Measurements from ENCODE around the gene SYNE2. TPM values are rescaled to one million over a fixed set of nuclear protein-coding genes. Genes with fewer than 3 reads are reported as not detected.

SYNE2 gene
- total RNA-seq, 1 donor from 2014 or later = 105 TPM

GRCh38 chr14:63951021-63951420 lies 98.2 kb downstream of the SYNE2 start:
- Histone ChIP-seq H3K79me2 (ENCODE audit: low read depth) (no peaks in the 10 kb centered on the region), H3K27me3 (no peaks in the 10 kb centered on the region), H4K20me1 (ENCODE audit: low read depth) (no peaks in the 10 kb centered on the region), H3K4me3 (no peak overlapping the region), H2AFZ (replicated peaks) (no peak overlapping the region), H3K27ac (no peak overlapping the region), H3K9ac (no peak overlapping the region), H3F3A (ENCODE audit: low read depth) (no peaks in the 10 kb centered on the region), H3K4me1 (no peaks in the 10 kb centered on the region), H3K4me2 (no peak overlapping the region), H3K36me3 (peaks cover 1% of the 10 kb centered on the region), H3K9me3 (ENCODE audit: low read depth) (no peaks in the 10 kb centered on the region)
- no peaks in the 10 kb centered on the region for H3K9me3 Mint-ChIP-seq
- H3K27ac Mint-ChIP-seq = no peak overlapping the region
- peaks cover 24% of the 10 kb centered on the region for H3K36me3 Mint-ChIP-seq
- no peak overlapping the region for H3K4me3 Mint-ChIP-seq
- H3K27me3 Mint-ChIP-seq (ENCODE audit: insufficient read depth, low read depth) = peaks cover 2% of the 10 kb centered on the region
- DNase-seq (ENCODE audit: low spot score) = no peak
- H3K4me1 Mint-ChIP-seq = no peaks in the 10 kb centered on the region
- TF ChIP-seq CTCF (IDR thresholded peaks at IDR 0.05) = no peak
- no peak for TF ChIP-seq EZH2 (IDR thresholded peaks at IDR 0.05)
- TF ChIP-seq EZH2phosphoT487 (IDR thresholded peaks at IDR 0.05) = no peak

GRCh38 chr14:63951429-63951828 lies 98.6 kb downstream of the SYNE2 start:
- Mint-ChIP-seq H3K27me3 (ENCODE audit: insufficient read depth, low read depth) (peaks cover 2% of the 10 kb centered on the region), H3K4me1 (no peaks in the 10 kb centered on the region), H3K9me3 (no peaks in the 10 kb centered on the region), H3K4me3 (no peak overlapping the region), H3K27ac (no peak overlapping the region), H3K36me3 (peaks cover 26% of the 10 kb centered on the region)
- no peak overlapping the region for H3K9ac ChIP-seq
- peaks cover 5% of the 10 kb centered on the region for H3K36me3 ChIP-seq
- no peaks in the 10 kb centered on the region for H3F3A ChIP-seq (ENCODE audit: low read depth)
- TF ChIP-seq EZH2phosphoT487 (IDR thresholded peaks at IDR 0.05) (no peak), EZH2 (IDR thresholded peaks at IDR 0.05) (no peak), CTCF (IDR thresholded peaks at IDR 0.05) (no peak)
- H3K9me3 ChIP-seq (ENCODE audit: low read depth) = no peaks in the 10 kb centered on the region
- H2AFZ ChIP-seq (replicated peaks) = no peak overlapping the region
- no peak overlapping the region for H3K27ac ChIP-seq
- no peaks in the 10 kb centered on the region for H3K27me3 ChIP-seq
- DNase-seq (ENCODE audit: low spot score) = no peak
- H4K20me1 ChIP-seq (ENCODE audit: low read depth) = no peaks in the 10 kb centered on the region
- H3K4me2 ChIP-seq = no peak overlapping the region
- no peaks in the 10 kb centered on the region for H3K79me2 ChIP-seq (ENCODE audit: low read depth)
- no peaks in the 10 kb centered on the region for H3K4me1 ChIP-seq
- no peak overlapping the region for H3K4me3 ChIP-seq

GRCh38 chr14:63952053-63952932 lies 99.5 kb downstream of the SYNE2 start:
- Histone ChIP-seq H3K36me3 (peaks cover 8% of the 10 kb centered on the region), H3K9ac (no peak overlapping the region), H4K20me1 (ENCODE audit: low read depth) (no peaks in the 10 kb centered on the region), H3K4me3 (no peak overlapping the region), H3K27me3 (no peaks in the 10 kb centered on the region), H3F3A (ENCODE audit: low read depth) (no peaks in the 10 kb centered on the region), H3K79me2 (ENCODE audit: low read depth) (no peaks in the 10 kb centered on the region), H3K4me2 (no peak overlapping the region), H2AFZ (replicated peaks) (no peak overlapping the region), H3K27ac (no peak overlapping the region), H3K4me1 (no peaks in the 10 kb centered on the region), H3K9me3 (ENCODE audit: low read depth) (no peaks in the 10 kb centered on the region)
- no peak for TF ChIP-seq EZH2phosphoT487 (IDR thresholded peaks at IDR 0.05)
- no peak for TF ChIP-seq EZH2 (IDR thresholded peaks at IDR 0.05)
- no peak for TF ChIP-seq CTCF (IDR thresholded peaks at IDR 0.05)
- Mint-ChIP-seq H3K27me3 (ENCODE audit: insufficient read depth, low read depth) (peaks cover 2% of the 10 kb centered on the region), H3K4me1 (no peaks in the 10 kb centered on the region), H3K36me3 (peaks cover 26% of the 10 kb centered on the region), H3K4me3 (no peak overlapping the region), H3K27ac (no peak overlapping the region), H3K9me3 (no peaks in the 10 kb centered on the region)
- no peak for DNase-seq (ENCODE audit: low spot score)

All from neural progenitor cell (in vitro differentiated cells).